Vagina (tissue), 2 donors: ENCODE results near the gene SRSF12. TPM values are rescaled to one million over a fixed set of nuclear protein-coding genes. Genes with fewer than 3 reads are reported as not detected.
"Not testable (repeated sequence)": the region's sequence is repeated elsewhere in the genome, so short reads cannot be mapped to it uniquely, and the experiment has no call there.

Experiments
- DNase-seq, 2 donors: peaks; one replicate each; pipeline ENCODE4 v3.0.0-alpha.2; 2017; ENCODE audit errors: extremely low spot score in 2 of 2
- H3K27ac ChIP-seq: fragments of 200-600 bp; sonication (generic); one replicate; pipeline ENCODE4 v1.5.1; 2019
- H3K27me3 ChIP-seq: fragments of 200-600 bp; sonication (generic); one replicate; pipeline ENCODE4 v1.5.1; 2019
- H3K36me3 ChIP-seq, 2 donors: fragments of 200-600 bp; sonication (generic); one replicate each; pipeline ENCODE4 v1.5.1; 2017 to 2019
- H3K4me1 ChIP-seq: fragments of 200-600 bp; sonication (generic); one replicate; pipeline ENCODE4 v1.5.1; 2019
- H3K4me3 ChIP-seq, 2 donors: fragments of 200-600 bp; sonication (generic); 1 replicate in 1 of 2; 2 replicates in 1 of 2; pipeline ENCODE4 v1.5.1; 2016 to 2019
- H3K9me3 ChIP-seq: fragments of 200-600 bp; sonication (generic); one replicate; pipeline ENCODE4 v1.5.1; 2019
- CTCF ChIP-seq, 3 experiments: fragments of 450-650 bp in 2 of 3; fragments of 200-600 bp in 1 of 3; sonication (generic) in 1 of 3; IDR thresholded peaks; one replicate each; pipeline ENCODE4 v1.5.1; 2017 to 2019; ENCODE audit warnings: antibody characterized with exemption in 3 of 3, mild to moderate bottlenecking in 2 of 3, moderate library complexity in 2 of 3
- POLR2A ChIP-seq, 2 donors: fragments of 450-650 bp; IDR thresholded peaks; one replicate each; pipeline ENCODE4 v1.6.1; 2017; ENCODE audit warnings: antibody characterized with exemption in 2 of 2, mild to moderate bottlenecking in 2 of 2, moderate library complexity in 2 of 2
- POLR2AphosphoS5 ChIP-seq, 2 donors: sonication (generic); formaldehyde crosslinking; IDR thresholded peaks; one replicate each; pipeline ENCODE4 v1.9.0; 2017; ENCODE audit warnings: antibody characterized with exemption in 2 of 2, mild to moderate bottlenecking in 2 of 2, low read depth in 1 of 2; ENCODE audit not compliant: insufficient read depth in 1 of 2
- intact Hi-C: fragments of 100-400 bp; cut with DNase I; formaldehyde crosslinking; loops from one replicate; pipeline ENCODE4 v1.15.1; 2023
- total RNA-seq: library from RNA; depleted of rRNA; stranded (reverse); fragments of >200 nt; gene quantifications from one replicate; pipeline ENCODE4 v1.2.3, GENCODE V29; 2016

The SRSF12 gene
- total RNA-seq, 1 donor from 2014 or later, result 0.25 TPM

- no peak overlapping the region for H3K4me3 ChIP-seq
- H3K9me3 ChIP-seq, result no peaks in the 10 kb centered on the region
- no peaks in the 10 kb centered on the region for H3K36me3 ChIP-seq
- intact Hi-C loops, result no loop called here
- DNase-seq, result no peak
- no peaks in the 10 kb centered on the region for H3K27me3 ChIP-seq
- TF ChIP-seq POLR2AphosphoS5 (IDR thresholded peaks at IDR 0.05; ENCODE audit: insufficient read depth in 1 of 2, low read depth in 1 of 2) (no peak), POLR2A (IDR thresholded peaks at IDR 0.05) (no peak), CTCF (IDR thresholded peaks at IDR 0.05) (no peak)
- H3K27ac ChIP-seq, result no peak overlapping the region
- no peaks in the 10 kb centered on the region for H3K4me1 ChIP-seq
Observed at GRCh38 chr6:89138173-89138572, 20.3 kb upstream of the SRSF12 start.

- H3K4me3 ChIP-seq, result no peak overlapping the region
- H3K27me3 ChIP-seq, result no peaks in the 10 kb centered on the region
- intact Hi-C loops, result no loop called here
- no peak for DNase-seq
- no peak overlapping the region for H3K27ac ChIP-seq
- TF ChIP-seq CTCF (IDR thresholded peaks at IDR 0.05) (no peak), POLR2A (IDR thresholded peaks at IDR 0.05) (no peak)
- no peaks in the 10 kb centered on the region for H3K9me3 ChIP-seq
- H3K4me1 ChIP-seq, result no peaks in the 10 kb centered on the region
- no peaks in the 10 kb centered on the region for H3K36me3 ChIP-seq
Observed at GRCh38 chr6:89134723-89135122, 16.9 kb upstream of the SRSF12 start.

- DNase-seq, result no peak
- intact Hi-C loops, result no loop called here
- Histone ChIP-seq H3K36me3 (no peaks in the 10 kb centered on the region), H3K4me1 (no peaks in the 10 kb centered on the region), H3K9me3 (no peaks in the 10 kb centered on the region), H3K27me3 (no peaks in the 10 kb centered on the region), H3K4me3 (no peak overlapping the region), H3K27ac (no peak overlapping the region)
- TF ChIP-seq POLR2AphosphoS5 (IDR thresholded peaks at IDR 0.05; ENCODE audit: insufficient read depth in 1 of 2, low read depth in 1 of 2) (no peak), CTCF (IDR thresholded peaks at IDR 0.05) (no peak), POLR2A (IDR thresholded peaks at IDR 0.05) (no peak)
Observed at GRCh38 chr6:89133981-89134380, 16.1 kb upstream of the SRSF12 start.

GRCh38 chr6:89132057-89132456 is 14.2 kb upstream of the SRSF12 start:
- Histone ChIP-seq H3K9me3 (no peaks in the 10 kb centered on the region), H3K36me3 (no peaks in the 10 kb centered on the region), H3K4me3 (no peak overlapping the region), H3K4me1 (no peaks in the 10 kb centered on the region), H3K27ac (no peak overlapping the region), H3K27me3 (no peaks in the 10 kb centered on the region)
- DNase-seq, result no peak
- intact Hi-C loops, result no loop called here
- TF ChIP-seq CTCF (IDR thresholded peaks at IDR 0.05) (no peak), POLR2AphosphoS5 (IDR thresholded peaks at IDR 0.05; ENCODE audit: insufficient read depth in 1 of 2, low read depth in 1 of 2) (no peak), POLR2A (IDR thresholded peaks at IDR 0.05) (no peak)

GRCh38 chr6:89131599-89131998 is 13.7 kb upstream of the SRSF12 start:
- Histone ChIP-seq H3K9me3 (no peaks in the 10 kb centered on the region), H3K27ac (no peak overlapping the region), H3K4me3 (no peak overlapping the region), H3K36me3 (no peaks in the 10 kb centered on the region), H3K4me1 (no peaks in the 10 kb centered on the region), H3K27me3 (no peaks in the 10 kb centered on the region)
- intact Hi-C loops, result no loop called here
- TF ChIP-seq POLR2A (IDR thresholded peaks at IDR 0.05) (no peak), CTCF (IDR thresholded peaks at IDR 0.05) (no peak), POLR2AphosphoS5 (IDR thresholded peaks at IDR 0.05; ENCODE audit: insufficient read depth in 1 of 2, low read depth in 1 of 2) (no peak)
- DNase-seq, result no peak

GRCh38 chr6:89128256-89128671 is 10.4 kb upstream of the SRSF12 start:
- H3K36me3 ChIP-seq, H3K4me1 ChIP-seq, intact Hi-C loops, H3K27me3 ChIP-seq, DNase-seq, H3K9me3 ChIP-seq, H3K4me3 ChIP-seq, H3K27ac ChIP-seq: not testable (repeated sequence)
